ENCODE measurements around the gene METTL5.

Gene METTL5

DNA sequence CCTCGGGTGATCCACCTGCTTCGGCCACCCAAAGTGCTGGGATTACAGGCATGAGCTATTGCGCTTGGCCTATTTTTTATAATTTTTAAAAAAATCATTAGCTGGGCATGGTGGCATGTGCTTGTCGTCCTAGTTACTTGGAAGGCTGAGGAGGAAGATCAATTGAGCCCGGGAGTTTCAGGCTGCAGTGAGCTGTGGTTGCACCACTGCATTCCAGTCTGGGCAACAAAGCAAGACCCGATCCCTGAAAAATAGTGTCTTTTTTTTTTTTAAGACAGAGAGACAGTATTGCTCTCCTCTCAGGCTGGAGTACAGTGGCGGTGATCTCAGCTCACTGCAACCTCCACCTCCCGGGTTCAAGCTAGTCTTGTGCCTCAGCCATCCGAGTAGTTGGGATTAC is 21.2 kb downstream of the METTL5 start:
- H3K4me2 ChIP-seq (ENCODE audit: insufficient read depth, low read length), result peak overlapping the region; percentile 36; the same call in 1 of the 2 replicates
- no peak for ATAC-seq (ENCODE audit: insufficient read depth, low read depth)

GRCh38 chr2:169798718-169799592 is 25.8 kb downstream of the METTL5 start, which contains the start of gene SSB:
SSB (plus strand) TSS chr2:169798871; CDS start chr2:169800961, 2,090 bp downstream.
- ATAC-seq (ENCODE audit: insufficient read depth, low read depth), result peak; percentile 97
- Histone ChIP-seq H3K9ac (ENCODE audit: low read depth, low read length) (peak within 1 kb of the TSS; percentile 88), H4K20me1 (ENCODE audit: insufficient read depth, low read length) (peaks cover 22% of the 10 kb centered on the region; the same call in 1 of the 2 replicates), H2AFZ (ENCODE audit: low read depth, low read length) (peak within 1 kb of the TSS; percentile 73), H3K27me3 (ENCODE audit: insufficient read depth, low read length, poor library complexity) (no peaks in the 10 kb centered on the region), H3K4me1 (ENCODE audit: insufficient read depth, low read length) (peaks cover 42% of the 10 kb centered on the region), H3K27ac (ENCODE audit: low read length) (peak within 1 kb of the TSS; percentile 83), H3K9me3 (ENCODE audit: insufficient read depth, low read length, severe bottlenecking) (no peaks in the 10 kb centered on the region), H3K4me2 (ENCODE audit: insufficient read depth, low read length) (peak within 1 kb of the TSS; percentile 96), H3K36me3 (ENCODE audit: insufficient read depth, low read length) (peaks cover 32% of the 10 kb centered on the region), H3K4me3 (ENCODE audit: low read depth in 1 of 2, low read length in 2 of 2) (peak within 1 kb of the TSS; percentile 91 to 93), H3K79me2 (ENCODE audit: insufficient read depth, low read length) (peaks cover 52% of the 10 kb centered on the region)
- TF ChIP-seq, protein P1, sequence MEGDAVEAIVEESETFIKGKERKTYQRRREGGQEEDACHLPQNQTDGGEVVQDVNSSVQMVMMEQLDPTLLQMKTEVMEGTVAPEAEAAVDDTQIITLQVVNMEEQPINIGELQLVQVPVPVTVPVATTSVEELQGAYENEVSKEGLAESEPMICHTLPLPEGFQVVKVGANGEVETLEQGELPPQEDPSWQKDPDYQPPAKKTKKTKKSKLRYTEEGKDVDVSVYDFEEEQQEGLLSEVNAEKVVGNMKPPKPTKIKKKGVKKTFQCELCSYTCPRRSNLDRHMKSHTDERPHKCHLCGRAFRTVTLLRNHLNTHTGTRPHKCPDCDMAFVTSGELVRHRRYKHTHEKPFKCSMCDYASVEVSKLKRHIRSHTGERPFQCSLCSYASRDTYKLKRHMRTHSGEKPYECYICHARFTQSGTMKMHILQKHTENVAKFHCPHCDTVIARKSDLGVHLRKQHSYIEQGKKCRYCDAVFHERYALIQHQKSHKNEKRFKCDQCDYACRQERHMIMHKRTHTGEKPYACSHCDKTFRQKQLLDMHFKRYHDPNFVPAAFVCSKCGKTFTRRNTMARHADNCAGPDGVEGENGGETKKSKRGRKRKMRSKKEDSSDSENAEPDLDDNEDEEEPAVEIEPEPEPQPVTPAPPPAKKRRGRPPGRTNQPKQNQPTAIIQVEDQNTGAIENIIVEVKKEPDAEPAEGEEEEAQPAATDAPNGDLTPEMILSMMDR (IDR thresholded peaks at IDR 0.05; ENCODE audit: borderline replicate concordance, extremely low read depth, low read length, poor library complexity, severe bottlenecking), result no peak
- TF ChIP-seq EZH2 (IDR thresholded peaks at IDR 0.05; ENCODE audit: borderline replicate concordance, low read depth, low read length, severe bottlenecking), result no peak
- peak; percentile 96 for DNase-seq

More for the DNA sequence above, 21.2 kb downstream of the METTL5 start:
- DNase-seq, result no peak
- peaks cover 65% of the 10 kb centered on the region for H3K36me3 ChIP-seq (ENCODE audit: insufficient read depth, low read length)
- peaks cover 22% of the 10 kb centered on the region; the same call in 1 of the 2 replicates for H4K20me1 ChIP-seq (ENCODE audit: insufficient read depth, low read length)
- H3K27ac ChIP-seq (ENCODE audit: low read length), result no peak overlapping the region
- no peak for TF ChIP-seq EZH2 (IDR thresholded peaks at IDR 0.05; ENCODE audit: borderline replicate concordance, low read depth, low read length, severe bottlenecking)
- TF ChIP-seq, protein P1 (IDR thresholded peaks at IDR 0.05; ENCODE audit: borderline replicate concordance, extremely low read depth, low read length, poor library complexity, severe bottlenecking), result no peak
- H3K27me3 ChIP-seq (ENCODE audit: insufficient read depth, low read length, poor library complexity), result no peaks in the 10 kb centered on the region
- H3K9me3 ChIP-seq (ENCODE audit: insufficient read depth, low read length, severe bottlenecking), result no peaks in the 10 kb centered on the region
- H2AFZ ChIP-seq (ENCODE audit: low read depth, low read length), result no peak overlapping the region
- H3K79me2 ChIP-seq (ENCODE audit: insufficient read depth, low read length), result peaks cover 69% of the 10 kb centered on the region
- H3K4me3 ChIP-seq (ENCODE audit: low read depth in 1 of 2, low read length in 2 of 2), result no peak overlapping the region
- no peak overlapping the region for H3K9ac ChIP-seq (ENCODE audit: low read depth, low read length)
- H3K4me1 ChIP-seq (ENCODE audit: insufficient read depth, low read length), result peaks cover 33% of the 10 kb centered on the region

DNA sequence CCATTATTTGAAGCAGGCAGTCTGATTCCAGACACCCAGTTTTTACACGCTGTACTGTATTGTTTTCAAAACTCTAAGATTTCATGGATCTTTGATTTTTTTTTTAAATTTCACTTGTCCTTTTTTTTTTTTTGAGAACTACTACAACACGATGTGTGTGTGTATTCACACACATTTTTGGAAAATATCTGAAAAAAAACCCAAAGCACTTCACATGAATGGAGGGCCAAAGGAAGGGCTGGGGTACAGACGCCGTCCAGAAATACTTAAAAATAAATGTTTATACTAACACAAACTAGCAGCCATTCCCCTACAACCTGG is 26.3 kb downstream of the METTL5 start:
- peak overlapping the region; percentile 91 to 93; a peak in 3 of 4 replicates for H3K4me3 ChIP-seq (ENCODE audit: low read depth in 1 of 2, low read length in 2 of 2)
- H4K20me1 ChIP-seq (ENCODE audit: insufficient read depth, low read length), result peaks cover 19% of the 10 kb centered on the region; the same call in 1 of the 2 replicates
- peaks cover 46% of the 10 kb centered on the region for H3K79me2 ChIP-seq (ENCODE audit: insufficient read depth, low read length)
- H3K27ac ChIP-seq (ENCODE audit: low read length), result peak overlapping the region; percentile 83
- no peak for ATAC-seq (ENCODE audit: insufficient read depth, low read depth)
- peak overlapping the region; percentile 88 for H3K9ac ChIP-seq (ENCODE audit: low read depth, low read length)
- no peaks in the 10 kb centered on the region for H3K27me3 ChIP-seq (ENCODE audit: insufficient read depth, low read length, poor library complexity)
- TF ChIP-seq EZH2 (IDR thresholded peaks at IDR 0.05; ENCODE audit: borderline replicate concordance, low read depth, low read length, severe bottlenecking), result no peak
- TF ChIP-seq, protein P1 (IDR thresholded peaks at IDR 0.05; ENCODE audit: borderline replicate concordance, extremely low read depth, low read length, poor library complexity, severe bottlenecking), result no peak
- H3K4me2 ChIP-seq (ENCODE audit: insufficient read depth, low read length), result peak overlapping the region; percentile 96
- peaks cover 28% of the 10 kb centered on the region for H3K36me3 ChIP-seq (ENCODE audit: insufficient read depth, low read length)
- no peak for DNase-seq
- H2AFZ ChIP-seq (ENCODE audit: low read depth, low read length), result peak overlapping the region; percentile 73
- H3K4me1 ChIP-seq (ENCODE audit: insufficient read depth, low read length), result peaks cover 42% of the 10 kb centered on the region
- no peaks in the 10 kb centered on the region for H3K9me3 ChIP-seq (ENCODE audit: insufficient read depth, low read length, severe bottlenecking)

Data from DND-41 (cell line).